Hippocampal formation (tissue), 2 donors: ENCODE measurements around the gene SUGCT.
"Not testable (repeated sequence)": the region's sequence is repeated elsewhere in the genome, so short reads cannot be mapped to it uniquely, and the experiment has no call there.

Experiments
- DNase-seq, 2 donors: peaks; one replicate each; lab custom pipeline; 2025; lab: John Stamatoyannopoulos, UW

SUGCT gene

GRCh38 chr7:40263752-40264390, 129.1 kb downstream of the SUGCT start:
- DNase-seq: no peak

GRCh38 chr7:40267583-40267982, 132.8 kb downstream of the SUGCT start:
- no peak for DNase-seq

GRCh38 chr7:40268810-40269209, 134.0 kb downstream of the SUGCT start:
- not testable (repeated sequence) for DNase-seq

- no peak for DNase-seq
Measured at GRCh38 chr7:40276061-40276460, 141.3 kb downstream of the SUGCT start.

- DNase-seq: no peak
Measured at GRCh38 chr7:40279991-40280390, 145.2 kb downstream of the SUGCT start.

GRCh38 chr7:40282858-40283257, 148.1 kb downstream of the SUGCT start:
- DNase-seq: no peak

GRCh38 chr7:40283391-40283790, 148.6 kb downstream of the SUGCT start:
- DNase-seq: no peak

GRCh38 chr7:40288827-40289226, 154.0 kb downstream of the SUGCT start:
- DNase-seq: no peak

GRCh38 chr7:40297741-40298311, 163.0 kb downstream of the SUGCT start:
- no peak for DNase-seq

GRCh38 chr7:40298421-40298820, 163.6 kb downstream of the SUGCT start:
- DNase-seq: no peak

GRCh38 chr7:40299097-40299496, 164.3 kb downstream of the SUGCT start:
- no peak for DNase-seq

- no peak for DNase-seq
Measured at GRCh38 chr7:40300146-40300670, 165.4 kb downstream of the SUGCT start.

GRCh38 chr7:40301486-40302068, 166.8 kb downstream of the SUGCT start:
- no peak for DNase-seq

- DNase-seq: no peak
Measured at GRCh38 chr7:40303996-40304395, 169.2 kb downstream of the SUGCT start.

- no peak for DNase-seq
Measured at GRCh38 chr7:40305229-40305628, 170.4 kb downstream of the SUGCT start.

- DNase-seq: no peak
Measured at GRCh38 chr7:40306025-40306424, 171.2 kb downstream of the SUGCT start.

- no peak for DNase-seq
Measured at GRCh38 chr7:40306596-40306995, 171.8 kb downstream of the SUGCT start.

- DNase-seq: no peak
Measured at GRCh38 chr7:40310258-40310657, 175.5 kb downstream of the SUGCT start.

GRCh38 chr7:40311307-40311706, 176.5 kb downstream of the SUGCT start:
- no peak for DNase-seq

GRCh38 chr7:40315277-40315676, 180.5 kb downstream of the SUGCT start:
- no peak for DNase-seq

- DNase-seq: no peak
Measured at GRCh38 chr7:40316176-40316575, 181.4 kb downstream of the SUGCT start.

- DNase-seq: no peak
Measured at GRCh38 chr7:40324914-40325313, 190.1 kb downstream of the SUGCT start.

GRCh38 chr7:40327113-40327512, 192.3 kb downstream of the SUGCT start:
- no peak for DNase-seq
